Measurements from ENCODE around the gene HERC2.
"Not testable (repeated sequence)": the region's sequence is repeated elsewhere in the genome, so short reads cannot be mapped to it uniquely, and the experiment has no call there.

HERC2 gene

GRCh38 chr15:28179270-28179669, 142.7 kb downstream of the HERC2 start:
- DNase-seq = no peak

- DNase-seq = no peak
Observed at GRCh38 chr15:28178727-28179126, 143.3 kb downstream of the HERC2 start.

GRCh38 chr15:28178290-28178689, 143.7 kb downstream of the HERC2 start:
- DNase-seq = no peak

- DNase-seq = no peak
Observed at GRCh38 chr15:28169366-28169765, 152.6 kb downstream of the HERC2 start.

GRCh38 chr15:28168405-28169121, 153.4 kb downstream of the HERC2 start:
- not testable (repeated sequence) for DNase-seq

GRCh38 chr15:28167042-28167441, 154.9 kb downstream of the HERC2 start:
- DNase-seq = no peak

GRCh38 chr15:28165791-28166190, 156.2 kb downstream of the HERC2 start:
- DNase-seq = no peak

GRCh38 chr15:28164876-28165275, 157.1 kb downstream of the HERC2 start:
- DNase-seq = no peak

- no peak for DNase-seq
Observed at GRCh38 chr15:28154283-28154682, 167.7 kb downstream of the HERC2 start.

- no peak for DNase-seq
Observed at GRCh38 chr15:28153492-28154119, 168.4 kb downstream of the HERC2 start.

- not testable (repeated sequence) for DNase-seq
Observed at GRCh38 chr15:28152538-28152923, 169.4 kb downstream of the HERC2 start.

- not testable (repeated sequence) for DNase-seq
Observed at GRCh38 chr15:28151864-28152537, 170.0 kb downstream of the HERC2 start.

GRCh38 chr15:28147801-28148200, 174.2 kb downstream of the HERC2 start:
- DNase-seq = no peak

GRCh38 chr15:28145419-28145818, 176.6 kb downstream of the HERC2 start:
- DNase-seq = not testable (repeated sequence)

GRCh38 chr15:28140062-28140461, 181.9 kb downstream of the HERC2 start:
- DNase-seq = no peak

- not testable (repeated sequence) for DNase-seq
Observed at GRCh38 chr15:28137408-28138039, 184.5 kb downstream of the HERC2 start.

GRCh38 chr15:28136236-28136904, 185.6 kb downstream of the HERC2 start:
- not testable (repeated sequence) for DNase-seq

- DNase-seq = no peak
Observed at GRCh38 chr15:28133281-28133680, 188.7 kb downstream of the HERC2 start.

- DNase-seq = no peak
Observed at GRCh38 chr15:28132524-28133275, 189.3 kb downstream of the HERC2 start.

GRCh38 chr15:28131946-28132345, 190.0 kb downstream of the HERC2 start:
- DNase-seq = no peak

- no peak for DNase-seq
Observed at GRCh38 chr15:28131400-28131799, 190.6 kb downstream of the HERC2 start.

GRCh38 chr15:28130651-28131050, 191.3 kb downstream of the HERC2 start:
- no peak for DNase-seq
